ENCODE results near the gene CTXN3. TPM values are rescaled to one million over a fixed set of nuclear protein-coding genes. Genes with fewer than 3 reads are reported as not detected.

CTXN3 gene
- total and polyA plus RNA-seq, 2 donors (not counting 3 experiments of a cell fraction or from before 2014, with no cell fraction given) = not detected

DNA sequence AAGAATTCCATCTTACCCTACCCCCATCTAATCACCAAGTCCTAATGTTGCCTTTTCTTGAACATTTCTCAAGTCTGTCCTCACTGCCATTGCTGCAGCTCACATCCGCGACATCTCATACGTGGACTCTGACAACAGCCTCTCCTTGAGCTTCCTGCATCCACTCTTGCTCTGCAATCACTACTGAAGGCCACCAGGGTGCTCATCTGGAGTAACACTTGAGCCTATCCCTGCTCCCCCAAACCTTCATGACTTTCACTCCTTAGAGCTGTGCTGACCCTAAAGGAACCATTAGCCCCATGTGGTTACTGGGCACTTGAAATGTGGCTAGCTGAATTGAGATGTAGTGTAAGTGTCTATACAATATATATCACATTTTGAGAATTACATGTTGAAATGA lies 46.4 kb upstream of the CTXN3 start:
- H3K27me3 ChIP-seq (ENCODE audit: control insufficient read depth in 2 of 2, insufficient read depth in 2 of 2, low read length in 2 of 2) = peaks cover 0 to 2% of the 10 kb centered on the region in 2 experiments
- no peaks in the 10 kb centered on the region for H3K79me2 ChIP-seq (ENCODE audit: control insufficient read depth, insufficient read depth, low read length)
- no peak overlapping the region for H3K9ac ChIP-seq (replicated peaks; ENCODE audit: extremely low read depth, insufficient read depth, low read length)
- H3K4me2 ChIP-seq (ENCODE audit: insufficient read depth, low read length) = no peak overlapping the region
- no peaks in the 10 kb centered on the region for H3K9me3 ChIP-seq (replicated peaks; ENCODE audit: control insufficient read depth, insufficient read depth, low read length)
- H2AFZ ChIP-seq (ENCODE audit: low read depth, low read length) = no peak overlapping the region
- H3K27ac ChIP-seq (ENCODE audit: insufficient read depth, low read depth, low read length) = no peak overlapping the region
- ChIA-PET CTCF (no interaction called here), POLR2A (no interaction called here)
- intact Hi-C loops (cut with micrococcal nuclease) (no loop called here), dilution Hi-C loops (cut with MboI; ENCODE audit: extremely low pct_ligation_motif_present, low sequenced_read_pairs) (no loop called here)
- no peaks in the 10 kb centered on the region for H3K36me3 ChIP-seq (ENCODE audit: control insufficient read depth in 2 of 2, extremely low read depth in 1 of 2, insufficient read depth in 2 of 2, low read length in 2 of 2)
- H3K4me3 ChIP-seq (replicated peaks in 1 of 3; ENCODE audit: insufficient read depth in 1 of 3, low read depth in 1 of 3, low read length in 3 of 3) = no peak overlapping the region
- no peaks in the 10 kb centered on the region for H3K4me1 ChIP-seq (ENCODE audit: control insufficient read depth, extremely low read depth, insufficient read depth, low read length)
- DNase-seq (ENCODE audit: low read depth, low spot score) = no peak
- H4K20me1 ChIP-seq (replicated peaks; ENCODE audit: control insufficient read depth, extremely low read depth, insufficient read depth, low read length) = no peaks in the 10 kb centered on the region
- no peak for FAIRE-seq
- H3K9me1 ChIP-seq (replicated peaks; ENCODE audit: control insufficient read depth, extremely low read depth, insufficient read depth, low read length) = no peaks in the 10 kb centered on the region
- TF ChIP-seq MYC (IDR thresholded peaks at IDR 0.05; ENCODE audit: low read depth, low read length) (no peak), JUN (IDR thresholded peaks at IDR 0.05; ENCODE audit: borderline replicate concordance, insufficient read depth, insufficient read length, low read depth) (no peak), EZH2 (IDR thresholded peaks at IDR 0.05; ENCODE audit: borderline replicate concordance, low read depth, low read length, severe bottlenecking) (no peak), POLR2A (IDR thresholded peaks at IDR 0.05; ENCODE audit: low read depth, low read length) (no peak), GATA2 (IDR thresholded peaks at IDR 0.05; ENCODE audit: insufficient read depth, insufficient read length, low read depth, low read length) (no peak), POLR2AphosphoS5 (IDR thresholded peaks at IDR 0.05; ENCODE audit: insufficient read depth, low read depth, low read length) (no peak), FOS (IDR thresholded peaks at IDR 0.05; ENCODE audit: borderline replicate concordance, insufficient read depth, low read length) (no peak)
- TF ChIP-seq, protein P1, sequence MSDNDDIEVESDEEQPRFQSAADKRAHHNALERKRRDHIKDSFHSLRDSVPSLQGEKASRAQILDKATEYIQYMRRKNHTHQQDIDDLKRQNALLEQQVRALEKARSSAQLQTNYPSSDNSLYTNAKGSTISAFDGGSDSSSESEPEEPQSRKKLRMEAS (IDR thresholded peaks at IDR 0.05; ENCODE audit: insufficient read depth, insufficient read length) = no peak
- TF ChIP-seq, protein P2, sequence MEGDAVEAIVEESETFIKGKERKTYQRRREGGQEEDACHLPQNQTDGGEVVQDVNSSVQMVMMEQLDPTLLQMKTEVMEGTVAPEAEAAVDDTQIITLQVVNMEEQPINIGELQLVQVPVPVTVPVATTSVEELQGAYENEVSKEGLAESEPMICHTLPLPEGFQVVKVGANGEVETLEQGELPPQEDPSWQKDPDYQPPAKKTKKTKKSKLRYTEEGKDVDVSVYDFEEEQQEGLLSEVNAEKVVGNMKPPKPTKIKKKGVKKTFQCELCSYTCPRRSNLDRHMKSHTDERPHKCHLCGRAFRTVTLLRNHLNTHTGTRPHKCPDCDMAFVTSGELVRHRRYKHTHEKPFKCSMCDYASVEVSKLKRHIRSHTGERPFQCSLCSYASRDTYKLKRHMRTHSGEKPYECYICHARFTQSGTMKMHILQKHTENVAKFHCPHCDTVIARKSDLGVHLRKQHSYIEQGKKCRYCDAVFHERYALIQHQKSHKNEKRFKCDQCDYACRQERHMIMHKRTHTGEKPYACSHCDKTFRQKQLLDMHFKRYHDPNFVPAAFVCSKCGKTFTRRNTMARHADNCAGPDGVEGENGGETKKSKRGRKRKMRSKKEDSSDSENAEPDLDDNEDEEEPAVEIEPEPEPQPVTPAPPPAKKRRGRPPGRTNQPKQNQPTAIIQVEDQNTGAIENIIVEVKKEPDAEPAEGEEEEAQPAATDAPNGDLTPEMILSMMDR (IDR thresholded peaks at IDR 0.05; ENCODE audit: extremely low read depth in 1 of 2, insufficient read depth in 1 of 2, low read depth in 1 of 2, low read length in 2 of 2) = no peak
- no TSS peak for BruUV-seq (replicated peaks)
